ENCODE measurements around the gene OSBPL1A. TPM values are rescaled to one million over a fixed set of nuclear protein-coding genes. Genes with fewer than 3 reads are reported as not detected.

OSBPL1A gene
- total and polyA plus RNA-seq, 2 experiments from 2014 or later: 14.9 to 24.1 TPM

- Histone ChIP-seq H3K4me1 (ENCODE audit: insufficient read depth) (peaks cover 5% of the 10 kb centered on the region; the same call in 1 of the 2 replicates), H3K79me2 (ENCODE audit: insufficient read depth) (no peaks in the 10 kb centered on the region), H3K27ac (no peak overlapping the region), H4K20me1 (ENCODE audit: insufficient read depth) (no peaks in the 10 kb centered on the region), H3F3A (ENCODE audit: insufficient read depth) (no peaks in the 10 kb centered on the region), H3K27me3 (replicated peaks; ENCODE audit: insufficient read depth) (no peaks in the 10 kb centered on the region), H3K9ac (no peak overlapping the region), H3K9me2 (ENCODE audit: insufficient read depth) (no peaks in the 10 kb centered on the region), H3K36me3 (ENCODE audit: low read depth) (0 out of 2 replicates have a peak, but pooled peaks cover 6% of the 10 kb centered on the region), H3K4me3 (no peak overlapping the region), H3K4me2 (ENCODE audit: unreplicated experiment) (no peak overlapping the region), H2AFZ (no peak overlapping the region), H3K9me3 (ENCODE audit: low read depth) (no peaks in the 10 kb centered on the region)
- peak; percentile 54 for DNase-seq
- TF ChIP-seq EZH2 (IDR thresholded peaks at IDR 0.05; ENCODE audit: insufficient read depth, poor library complexity, severe bottlenecking) (no peak), EZH2phosphoT487 (IDR thresholded peaks at IDR 0.05; ENCODE audit: insufficient read depth, low read depth) (no peak)
- in situ Hi-C loops (cut with MboI): no loop called here
- 74 to 78% methylated on average over 15 of the region's 15 CpGs for WGBS, 2 experiments (ENCODE audit: low coverage in 1 of 2, low lambda C conversion rate in 2 of 2, missing lambda C conversion rate in 2 of 2)
Measured at GRCh38 chr18:24112874-24113615, 284.6 kb downstream of the OSBPL1A start.

- no peaks in the 10 kb centered on the region for H3K79me2 ChIP-seq (ENCODE audit: insufficient read depth)
- H3K27me3 ChIP-seq (replicated peaks; ENCODE audit: insufficient read depth): no peaks in the 10 kb centered on the region
- no peak overlapping the region for H3K9ac ChIP-seq
- H4K20me1 ChIP-seq (ENCODE audit: insufficient read depth): no peaks in the 10 kb centered on the region
- peaks cover 5% of the 10 kb centered on the region; the same call in 1 of the 2 replicates for H3K4me1 ChIP-seq (ENCODE audit: insufficient read depth)
- no peak overlapping the region for H3K4me2 ChIP-seq (ENCODE audit: unreplicated experiment)
- H3K36me3 ChIP-seq (ENCODE audit: low read depth): 0 out of 2 replicates have a peak, but pooled peaks cover 6% of the 10 kb centered on the region
- no peak overlapping the region for H2AFZ ChIP-seq
- no peaks in the 10 kb centered on the region for H3F3A ChIP-seq (ENCODE audit: insufficient read depth)
- 85 to 88% methylated on average over 4 of the region's 4 CpGs for WGBS, 2 experiments (ENCODE audit: low coverage in 1 of 2, low lambda C conversion rate in 2 of 2, missing lambda C conversion rate in 2 of 2)
- no peak overlapping the region for H3K27ac ChIP-seq
- TF ChIP-seq EZH2phosphoT487 (IDR thresholded peaks at IDR 0.05; ENCODE audit: insufficient read depth, low read depth): no peak
- no peak for TF ChIP-seq EZH2 (IDR thresholded peaks at IDR 0.05; ENCODE audit: insufficient read depth, poor library complexity, severe bottlenecking)
- in situ Hi-C loops (cut with MboI): no loop called here
- no peak overlapping the region for H3K4me3 ChIP-seq
- no peaks in the 10 kb centered on the region for H3K9me3 ChIP-seq (ENCODE audit: low read depth)
- DNase-seq: no peak
- no peaks in the 10 kb centered on the region for H3K9me2 ChIP-seq (ENCODE audit: insufficient read depth)
Measured at GRCh38 chr18:24112464-24112863, 285.2 kb downstream of the OSBPL1A start.

Small RNAs within 50 kb of the gene (microRNA-seq; reads per million reads assigned to microRNA genes)
- gene MIR320C2 (ENCODE audit: borderline number of aligned reads): 4.6 reads per million

Small RNAs within 50 kb of the gene (small RNA-seq; reads per million reads assigned to genes)
- gene MIR320C2 (ENCODE audit: low read depth, low replicate concordance) (not detected), gene RF00017 (ENCODE audit: low read depth, low replicate concordance) (not detected), gene RF00019 (ENCODE audit: low read depth, low replicate concordance) (not detected), gene RNA5SP452 (ENCODE audit: low read depth, low replicate concordance) (0.19 reads per million), gene RNU5A-6P (ENCODE audit: low read depth, low replicate concordance) (20.3 reads per million, percentile 89 among the genes with 10 or more reads in this experiment), gene RNU6-435P (ENCODE audit: low read depth, low replicate concordance) (not detected)

Other genes starting within 250 kb of the OSBPL1A start
- 61.5 and 66.0 TPM in 2 replicates for gene IMPACT, start 28.8 kb upstream of the OSBPL1A start, total RNA-seq (2014; rRNA removed; shearing (Covaris generic))
- 43.2 and 43.4 TPM in 2 replicates for gene IMPACT, start 28.8 kb upstream of the OSBPL1A start, polyA plus RNA-seq (2016; fragmentation: Nextera tagmentation; extraction: Ambion mirVana)
- gene HRH4, start 62.8 kb upstream of the OSBPL1A start, total RNA-seq (2014; rRNA removed; shearing (Covaris generic)): not detected in 2 replicates
- gene HRH4, start 62.8 kb upstream of the OSBPL1A start, polyA plus RNA-seq (2016; fragmentation: Nextera tagmentation; extraction: Ambion mirVana): not detected in 2 replicates

Measured in GM23248 (cell line).